HL-60 (cell line): ENCODE data around the gene C17orf50.

Source experiments
- CTCF ChIP-seq: IDR thresholded peaks from one replicate; pipeline ENCODE4 v1.5.1; 2011; ENCODE audit warnings: low read length, control low read depth, inconsistent platforms; ENCODE audit not compliant: insufficient read depth
- POLR2AphosphoS5 ChIP-seq: IDR thresholded peaks from 2 replicates; pipeline ENCODE4 v1.6.1; 2012; ENCODE audit warnings: low read depth

DNA sequence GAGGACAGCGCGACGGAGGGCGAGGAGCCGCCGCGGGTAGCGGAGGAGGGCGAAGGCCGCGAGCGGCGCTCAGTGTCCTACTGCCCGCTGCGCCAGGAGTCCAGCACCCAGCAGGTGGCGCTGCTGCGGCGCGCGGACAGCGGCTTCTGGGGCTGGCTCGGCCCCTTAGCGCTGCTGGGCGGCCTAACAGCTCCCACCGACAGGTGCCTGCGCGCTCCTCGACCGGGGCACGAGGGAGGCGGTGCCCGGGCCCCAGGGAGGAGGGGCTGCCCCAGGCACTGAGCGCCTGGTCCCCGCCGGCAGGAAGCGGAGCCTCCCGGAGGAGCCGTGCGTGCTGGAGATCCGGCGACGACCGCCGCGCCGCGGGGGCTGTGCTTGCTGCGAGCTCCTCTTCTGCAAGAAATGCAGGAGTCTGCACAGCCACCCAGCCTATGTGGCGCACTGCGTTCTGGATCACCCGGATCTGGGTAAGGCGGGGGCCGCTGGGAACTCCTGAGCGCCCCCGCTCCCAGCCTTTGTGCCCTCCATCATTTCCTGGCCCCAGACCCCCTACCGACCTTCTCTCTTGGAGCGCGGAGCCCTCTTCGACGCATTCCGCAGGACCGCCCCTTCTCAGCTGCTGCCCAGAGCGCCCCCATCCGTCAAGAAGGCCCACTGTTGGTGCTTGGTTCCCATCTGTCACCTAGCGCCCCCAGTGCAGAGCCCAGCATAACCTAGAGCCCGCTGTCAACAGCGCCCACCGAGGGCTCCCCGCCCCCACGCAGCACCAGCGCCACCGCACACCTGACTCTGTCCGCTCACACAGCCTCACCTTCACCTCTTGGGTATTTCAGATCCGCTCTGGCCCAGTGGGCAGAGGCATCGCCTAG, 3.7 kb downstream of the C17orf50 start:
- TF ChIP-seq CTCF (peak; percentile 76), POLR2AphosphoS5 (no peak)
